GF-D8 (cell line): ENCODE data around the gene ELL2.
"Not testable (repeated sequence)": the region's sequence is repeated elsewhere in the genome, so short reads cannot be mapped to it uniquely, and the experiment has no call there.

ENCODE experiments used
- DNase-seq: peaks from one replicate; lab custom pipeline; 2025; lab: John Stamatoyannopoulos, UW

ELL2 gene

DNA sequence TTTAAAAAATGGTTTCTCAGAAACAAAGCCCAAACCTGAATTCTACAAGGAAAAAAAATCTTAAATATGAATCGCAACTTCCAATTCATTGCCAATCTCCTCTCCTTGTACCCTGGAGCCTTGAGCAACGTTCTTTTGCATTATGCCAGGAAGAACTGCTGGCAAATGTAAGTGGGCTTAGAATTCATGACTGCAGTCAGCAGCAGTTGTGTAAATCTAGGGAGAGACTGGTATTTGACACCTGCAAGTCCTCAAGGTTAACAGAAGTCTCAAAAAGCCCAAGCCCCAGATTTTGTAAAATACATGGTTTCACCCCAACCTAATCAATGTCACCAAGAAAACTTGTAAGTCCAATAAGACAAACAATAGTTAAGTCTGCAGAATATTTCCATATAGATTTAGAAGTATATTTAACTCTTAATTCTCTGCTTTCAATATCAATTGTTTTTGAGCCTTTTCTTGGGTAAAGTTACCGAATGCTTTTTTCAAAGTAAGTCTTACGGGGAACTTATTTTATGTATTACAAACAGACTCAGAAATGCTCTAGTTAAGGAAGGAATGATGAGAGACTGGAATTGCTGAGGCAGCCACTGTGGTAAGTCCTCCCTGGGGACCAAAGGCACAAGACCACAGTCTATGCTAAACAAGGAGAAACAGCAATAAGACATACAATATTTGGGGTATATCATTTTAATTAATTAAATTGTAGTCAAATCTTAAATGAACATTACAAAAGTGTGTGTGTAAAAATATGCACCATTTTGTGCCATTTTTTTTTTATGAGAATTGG lies 31.3 kb downstream of the ELL2 start:
- no peak for DNase-seq

DNA sequence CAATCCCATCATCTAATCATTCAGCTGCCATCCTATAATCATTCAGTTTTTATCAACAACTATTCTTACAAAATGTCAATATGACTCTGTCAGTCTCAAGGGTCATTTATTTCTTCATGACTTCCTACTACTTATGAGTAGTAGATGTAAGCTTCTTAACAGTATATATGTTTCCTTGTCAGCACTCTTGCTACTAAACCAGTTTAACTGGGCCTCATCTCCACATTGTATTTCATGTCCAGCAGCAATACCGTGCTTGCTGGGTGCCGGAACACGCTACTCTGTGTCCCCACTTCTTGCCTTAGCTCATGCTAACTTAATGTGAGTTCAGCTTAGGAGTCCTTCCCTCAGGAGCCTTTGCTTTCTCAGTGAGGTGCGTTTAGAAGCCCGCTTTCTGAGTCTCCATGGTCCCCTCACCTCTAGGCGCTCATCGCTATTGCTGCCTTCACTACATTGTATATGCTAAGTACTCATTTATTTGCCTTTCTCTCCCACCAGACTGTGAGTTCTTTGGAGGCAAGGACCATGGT lies 32.9 kb downstream of the ELL2 start:
- DNase-seq: no peak

DNA sequence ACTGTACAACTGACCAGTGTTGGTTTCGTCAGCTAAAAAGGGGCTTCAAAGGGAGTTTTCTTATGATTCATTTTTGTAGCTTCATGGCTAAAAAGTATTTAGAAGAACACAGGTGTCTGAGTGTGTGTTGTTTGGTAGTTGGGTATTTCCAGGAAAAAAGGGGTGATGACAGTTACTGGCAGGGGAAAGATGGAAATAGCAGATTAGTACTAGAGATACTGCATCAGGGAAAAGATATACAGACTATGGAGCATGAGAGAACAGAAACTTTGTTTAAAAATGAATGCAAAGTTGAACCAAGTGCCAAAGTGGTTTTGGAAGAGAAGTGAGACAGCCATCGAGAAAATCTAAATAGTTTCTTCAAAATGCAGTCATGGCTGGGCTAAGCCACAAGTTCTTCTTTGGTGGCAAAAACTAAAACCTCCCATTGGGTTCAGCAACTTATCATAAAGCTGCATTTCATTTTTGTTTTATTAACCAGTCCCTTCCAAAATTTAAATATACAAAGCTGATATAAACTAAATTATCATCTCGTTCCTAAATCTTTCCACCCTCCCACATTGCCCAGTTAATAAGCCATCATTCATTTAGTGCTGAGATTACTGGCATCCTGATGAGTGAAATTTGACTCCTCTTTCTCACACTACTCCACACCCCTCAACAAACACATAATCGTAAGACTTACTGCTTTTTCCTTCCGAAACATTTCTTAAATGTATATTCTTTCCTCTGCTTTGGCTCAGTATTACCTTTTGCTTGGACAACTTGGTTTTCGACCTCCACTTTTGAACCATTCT lies 33.5 kb downstream of the ELL2 start:
- DNase-seq: no peak

DNA sequence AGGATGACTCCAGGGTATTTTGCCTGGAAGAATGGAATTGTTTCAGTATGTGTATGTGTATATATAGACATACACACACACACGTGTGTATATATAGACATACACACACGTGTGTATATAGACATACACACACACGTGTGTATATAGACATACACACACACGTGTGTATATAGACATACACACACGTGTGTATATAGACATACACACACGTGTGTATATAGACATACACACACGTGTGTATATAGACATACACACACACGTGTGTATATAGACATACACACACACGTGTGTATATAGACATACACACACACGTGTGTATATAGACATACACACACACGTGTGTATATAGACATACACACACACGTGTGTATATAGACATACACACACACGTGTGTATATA lies 34.4 kb downstream of the ELL2 start:
- DNase-seq: not testable (repeated sequence)

DNA sequence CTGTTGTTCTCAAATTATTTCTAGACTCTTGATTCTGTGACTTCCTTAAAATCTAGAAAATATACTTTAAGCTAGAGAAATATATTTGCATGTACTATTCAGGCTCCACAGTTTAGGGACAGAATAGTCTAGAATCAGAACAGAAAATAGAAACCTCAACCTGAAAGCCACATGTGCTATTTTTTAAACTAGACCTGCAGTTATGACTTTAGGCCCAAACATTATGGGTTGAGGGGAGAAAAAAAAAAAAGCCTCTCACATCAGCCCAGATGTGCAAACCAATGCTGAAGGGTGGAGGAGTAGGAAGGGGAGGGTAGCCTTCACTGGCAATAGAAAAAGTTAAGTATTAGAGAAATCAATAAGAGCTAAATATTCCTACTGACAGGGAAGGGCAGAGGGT lies 35.7 kb downstream of the ELL2 start:
- no peak for DNase-seq

DNA sequence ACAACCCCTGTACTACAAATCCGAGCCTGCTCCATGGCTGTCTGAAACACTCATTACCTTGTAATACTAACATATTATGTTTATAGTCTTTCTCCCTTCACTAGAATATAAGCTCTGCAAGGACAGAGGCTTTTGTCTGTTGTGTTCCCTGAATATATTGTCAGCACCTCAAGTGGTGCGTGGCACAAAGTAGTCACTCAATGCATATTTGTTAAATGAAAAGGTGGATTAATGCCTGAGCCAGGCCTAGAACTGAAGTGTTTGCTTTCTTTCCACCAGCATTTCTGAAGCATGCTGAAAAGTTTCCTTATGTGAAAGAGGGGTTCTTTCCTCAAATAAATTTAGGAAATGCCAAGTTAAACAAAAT lies 36.3 kb downstream of the ELL2 start:
- no peak for DNase-seq

DNA sequence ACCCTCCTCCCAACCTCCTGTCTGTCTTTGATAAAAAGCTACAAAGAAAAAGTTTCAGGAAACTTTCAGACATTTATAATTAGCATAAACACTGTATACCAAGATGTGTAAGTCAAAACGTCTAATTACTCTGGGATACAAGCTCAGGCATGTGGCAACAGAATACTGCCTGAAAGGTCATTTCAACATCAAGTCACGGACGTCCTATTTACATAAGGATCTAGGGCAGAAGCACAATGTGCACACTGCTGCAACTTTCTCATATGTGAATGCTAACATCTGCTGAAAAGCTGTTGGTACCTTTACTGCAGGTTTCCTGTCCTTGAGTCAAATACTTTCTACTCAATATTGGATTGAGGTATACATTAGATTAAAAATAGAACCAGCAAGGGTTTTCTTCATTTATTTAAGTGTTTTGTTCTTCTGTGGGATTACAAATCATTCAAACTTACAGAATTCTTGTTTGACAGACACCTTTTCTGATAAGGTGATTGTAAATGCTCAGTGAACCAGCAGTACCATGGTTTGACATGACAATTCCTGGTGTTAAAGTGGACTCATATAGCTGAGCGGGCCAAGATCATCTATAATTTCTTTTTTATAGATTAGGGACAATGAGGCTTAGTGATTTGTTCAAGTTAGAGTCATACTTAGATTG lies 36.8 kb downstream of the ELL2 start:
- no peak for DNase-seq

DNA sequence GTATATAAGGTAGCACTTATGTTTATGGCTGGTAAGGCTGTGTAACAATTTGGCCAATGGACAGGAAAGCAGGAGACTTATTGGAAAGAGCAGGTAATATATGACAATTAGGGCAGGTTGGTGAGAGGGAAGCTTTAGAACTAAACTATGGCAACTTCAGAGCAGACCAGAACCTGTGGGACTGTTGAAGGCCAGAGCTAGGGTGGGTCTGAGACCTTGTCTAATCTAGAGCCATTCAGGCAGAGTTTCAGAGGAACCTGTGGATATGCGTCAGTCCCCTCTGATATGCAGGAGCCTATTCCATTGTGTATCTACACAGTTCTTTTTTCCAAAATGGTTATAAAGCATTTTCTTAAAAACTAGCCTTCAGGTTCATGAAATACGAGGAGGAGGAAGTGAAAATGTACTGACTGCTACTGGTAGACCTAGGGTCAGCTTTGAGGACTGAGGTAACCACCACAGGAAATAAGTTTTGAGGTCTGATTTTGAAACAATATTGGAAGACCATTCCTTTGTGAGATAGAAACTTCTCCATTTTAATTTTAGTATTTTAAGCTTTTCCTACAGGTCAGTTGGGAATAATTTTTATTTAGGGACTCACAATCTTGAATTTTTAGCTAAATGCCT lies 37.6 kb downstream of the ELL2 start:
- DNase-seq: no peak

DNA sequence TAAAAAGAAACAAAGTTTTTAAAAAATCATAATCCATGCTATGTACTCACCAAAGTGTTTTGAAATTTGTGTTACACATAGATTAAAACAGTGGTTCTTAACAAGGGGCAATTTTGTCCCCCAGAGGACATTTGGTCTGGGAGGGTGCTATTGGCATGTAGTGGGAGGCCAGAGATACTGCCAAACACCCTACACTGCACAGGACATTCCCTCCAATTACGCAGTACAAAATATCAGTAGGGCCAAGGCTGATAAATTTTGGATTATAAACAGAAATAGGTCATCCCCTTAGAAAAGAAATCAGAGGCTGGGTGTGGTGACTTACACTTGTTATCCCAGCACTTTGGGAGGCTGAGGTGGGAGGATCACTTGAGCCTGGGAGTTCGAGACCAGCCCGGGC lies 38.9 kb downstream of the ELL2 start:
- DNase-seq: no peak

DNA sequence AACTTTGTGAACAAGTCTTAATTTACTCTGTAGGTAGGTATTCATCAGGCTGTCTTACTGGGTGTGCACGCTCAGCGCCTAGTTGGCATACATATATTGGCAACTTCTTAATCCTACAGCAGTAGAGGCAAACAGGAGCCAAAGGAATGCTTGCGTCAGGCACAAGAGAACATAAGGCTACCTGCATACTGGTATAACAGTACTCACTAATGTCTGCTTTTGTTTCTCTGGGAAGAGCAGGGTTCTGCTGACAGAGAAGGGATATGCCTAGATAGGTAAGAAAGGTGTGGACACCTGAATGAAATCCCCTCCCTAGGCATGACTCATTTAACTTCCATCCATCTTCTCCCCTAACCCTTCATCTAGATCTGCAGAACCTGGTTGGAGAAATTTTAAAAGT lies 40.1 kb downstream of the ELL2 start:
- DNase-seq: no peak

DNA sequence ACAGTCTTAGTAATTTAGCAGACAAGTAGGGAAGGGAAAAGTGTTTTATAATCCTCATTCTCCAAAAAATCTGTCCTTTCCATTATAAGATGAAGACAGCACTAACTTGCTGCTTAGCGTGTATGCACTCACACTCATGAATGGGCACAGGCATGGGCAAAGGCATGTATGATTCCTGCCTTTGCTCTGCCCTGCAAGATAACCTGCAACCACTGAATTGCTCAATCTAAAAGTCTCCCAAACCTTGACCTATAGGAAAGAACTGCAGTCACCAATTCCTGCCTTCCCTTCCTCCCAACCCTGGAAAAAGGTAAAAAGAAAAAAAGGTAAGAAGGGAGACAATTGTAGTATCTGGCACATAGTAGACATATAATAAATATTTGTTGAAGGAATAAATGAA lies 40.8 kb downstream of the ELL2 start:
- DNase-seq: no peak

DNA sequence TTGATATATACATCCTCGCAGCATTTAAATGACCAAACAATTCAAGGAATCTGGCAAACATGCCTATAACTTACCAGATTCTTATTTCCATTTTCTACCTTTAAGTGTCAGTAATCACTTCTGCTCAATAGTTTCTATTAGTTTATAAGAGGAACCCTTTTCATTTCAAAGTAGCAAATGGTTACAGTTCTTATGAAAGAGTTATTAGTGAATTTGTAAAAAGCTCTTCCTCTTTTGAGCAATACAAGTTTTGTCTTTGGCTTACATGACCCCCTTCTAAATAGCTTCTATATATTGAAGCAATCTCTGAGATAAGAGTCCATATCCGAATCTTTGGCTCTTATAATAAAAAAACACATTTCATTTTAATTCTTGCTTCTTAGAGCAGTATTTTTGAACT lies 42.0 kb downstream of the ELL2 start:
- DNase-seq: no peak

DNA sequence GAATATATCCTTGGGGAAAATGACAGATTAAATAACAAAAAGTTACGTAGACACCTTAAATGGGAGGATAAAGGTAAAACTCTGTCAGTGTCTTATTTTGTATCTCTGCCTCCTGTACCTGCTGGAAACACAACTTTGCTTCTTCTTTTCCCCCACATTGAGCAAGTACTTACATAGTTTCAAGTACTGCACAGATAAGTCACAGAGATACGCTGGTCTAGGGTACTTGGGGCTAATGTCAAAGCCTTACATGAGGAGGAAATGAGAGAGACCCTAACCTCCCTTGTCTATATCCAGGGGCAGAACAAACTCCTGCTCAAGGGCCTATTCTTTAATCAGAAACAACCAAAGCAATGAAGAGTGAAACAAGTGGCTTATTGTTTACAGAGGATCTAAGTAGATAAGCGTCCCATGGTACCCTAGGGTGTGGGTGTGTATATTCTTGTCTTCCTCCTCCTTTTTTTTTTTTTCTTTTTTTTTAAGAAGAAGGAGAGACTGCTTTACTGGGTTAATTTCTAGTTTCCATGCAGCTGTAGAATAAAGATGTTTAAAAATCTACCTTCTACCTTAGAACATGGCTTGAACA lies 43.1 kb downstream of the ELL2 start:
- no peak for DNase-seq

DNA sequence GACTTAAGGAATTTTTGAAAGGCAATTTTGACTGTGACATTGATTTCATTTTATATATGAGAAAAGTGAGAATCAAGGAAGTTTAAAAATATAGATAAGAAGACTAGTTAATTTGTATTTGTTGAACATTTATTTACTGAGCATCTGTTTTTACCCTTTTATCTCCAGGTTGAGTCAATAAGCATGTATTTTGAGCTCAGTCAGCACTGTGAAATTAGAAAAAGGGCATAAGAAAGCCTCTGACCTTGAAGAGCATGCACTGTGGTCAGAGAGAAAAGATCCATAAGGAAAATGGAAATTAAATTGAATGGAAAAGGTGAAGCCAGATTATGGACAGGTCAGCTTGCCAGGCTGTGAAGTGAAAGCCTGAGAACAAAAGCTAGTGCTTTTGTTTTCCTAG lies 44.4 kb downstream of the ELL2 start:
- DNase-seq: no peak

DNA sequence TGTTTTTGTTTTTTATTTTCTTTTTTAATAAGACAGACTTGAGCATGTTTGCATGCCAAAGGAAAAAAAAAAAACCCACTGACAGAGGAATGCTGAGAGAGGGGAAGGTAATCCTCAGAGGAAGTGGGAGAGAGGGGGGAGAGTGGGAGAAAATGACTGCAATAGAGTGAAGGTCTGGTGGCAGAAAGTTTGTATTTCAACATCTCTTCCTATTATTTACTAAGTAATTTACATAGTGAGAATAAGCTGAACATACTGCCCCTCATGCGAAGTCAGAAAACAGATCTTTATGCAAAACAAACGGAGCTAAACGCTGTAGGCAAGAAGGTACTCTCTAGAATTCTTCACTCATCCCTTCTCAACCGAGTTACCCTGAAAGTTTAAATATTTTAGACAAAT lies 45.0 kb downstream of the ELL2 start:
- DNase-seq: no peak

DNA sequence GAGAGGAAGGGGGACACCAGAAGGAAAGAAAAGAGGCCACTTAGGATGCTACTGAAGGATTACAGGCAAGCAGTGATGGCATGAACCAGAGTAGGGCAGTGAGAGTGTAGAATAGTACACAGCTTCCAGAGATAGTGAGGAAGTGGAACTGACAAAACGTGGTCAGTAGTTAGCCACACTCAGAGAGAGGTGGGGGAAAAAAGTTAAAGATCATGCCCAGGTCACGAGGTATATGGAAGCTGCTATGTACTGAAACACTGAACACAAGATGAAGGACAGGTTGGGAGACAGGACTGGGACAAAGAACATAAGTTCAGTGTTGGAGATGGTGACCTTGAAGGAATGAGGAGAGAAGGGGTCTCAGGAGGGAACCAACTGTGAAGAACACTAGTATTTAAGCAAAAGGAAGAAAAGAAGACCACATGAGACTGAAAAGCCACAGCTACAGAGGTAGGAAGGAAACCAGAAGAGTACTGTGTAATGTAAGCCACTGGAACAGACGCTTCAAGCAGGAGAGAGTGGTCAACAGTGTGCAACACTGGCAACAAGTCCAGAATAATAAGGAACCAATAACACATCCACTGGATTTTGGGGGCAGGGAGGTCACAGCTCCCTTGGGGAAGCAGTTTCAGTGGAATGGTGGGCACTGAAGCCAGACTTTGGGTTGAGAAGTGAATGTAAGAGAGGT lies 45.5 kb downstream of the ELL2 start:
- no peak for DNase-seq

DNA sequence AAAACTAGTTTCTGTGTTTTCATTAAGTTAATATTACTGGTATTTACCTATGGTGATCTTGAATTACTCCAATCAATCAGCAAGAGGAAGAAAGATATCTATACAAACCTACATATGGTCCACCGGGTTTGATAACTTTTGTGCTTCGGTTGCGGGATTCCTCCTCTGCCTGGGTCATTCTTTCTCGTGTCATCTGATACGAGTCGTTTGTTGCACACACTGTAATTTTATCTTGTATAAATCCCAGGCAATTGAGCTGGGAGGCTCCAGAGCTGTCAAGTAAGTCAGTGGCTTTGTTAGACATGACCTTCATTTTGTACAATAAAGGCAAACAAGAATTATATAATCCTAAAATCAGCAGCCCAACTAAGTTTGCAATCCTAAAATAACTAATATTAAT lies 48.0 kb downstream of the ELL2 start:
- DNase-seq: no peak

DNA sequence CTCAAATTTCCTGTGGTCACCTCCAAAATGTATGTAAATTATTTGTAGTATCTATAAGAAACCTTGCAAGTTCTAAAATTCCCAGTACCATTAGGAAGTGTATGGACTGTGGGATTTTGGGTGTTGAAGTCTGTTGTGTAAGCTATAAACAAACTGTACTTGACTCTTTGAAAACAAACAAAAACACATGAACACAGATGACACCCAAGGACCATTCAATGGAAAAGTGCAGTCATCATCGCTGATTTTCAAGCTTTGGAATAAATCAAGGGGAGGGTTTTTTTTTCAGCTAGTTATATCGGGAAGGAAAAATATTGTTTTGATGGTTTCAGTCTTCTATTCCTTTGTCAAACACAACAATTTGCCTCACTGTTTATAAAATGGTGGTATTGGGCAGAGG lies 49.6 kb downstream of the ELL2 start:
- DNase-seq: no peak

DNA sequence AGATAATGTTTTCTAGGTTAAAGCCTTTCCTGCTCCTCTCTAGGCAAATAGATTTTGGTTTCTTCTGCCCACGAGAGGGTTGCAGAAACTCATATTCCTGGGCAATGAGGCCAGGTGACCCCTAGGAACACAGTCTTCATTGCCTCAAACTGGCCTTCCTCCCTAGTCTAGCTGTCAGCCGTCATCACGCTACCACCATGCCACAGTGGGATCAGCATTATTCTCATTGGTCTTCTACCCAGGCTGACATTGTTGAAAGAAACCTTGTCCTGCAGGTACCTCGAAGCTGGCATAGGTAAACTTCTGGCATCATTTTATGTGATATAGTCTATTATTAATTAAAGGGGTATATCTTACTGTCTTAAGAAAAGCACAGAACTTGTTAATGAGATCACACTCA lies 51.1 kb downstream of the ELL2 start:
- no peak for DNase-seq

DNA sequence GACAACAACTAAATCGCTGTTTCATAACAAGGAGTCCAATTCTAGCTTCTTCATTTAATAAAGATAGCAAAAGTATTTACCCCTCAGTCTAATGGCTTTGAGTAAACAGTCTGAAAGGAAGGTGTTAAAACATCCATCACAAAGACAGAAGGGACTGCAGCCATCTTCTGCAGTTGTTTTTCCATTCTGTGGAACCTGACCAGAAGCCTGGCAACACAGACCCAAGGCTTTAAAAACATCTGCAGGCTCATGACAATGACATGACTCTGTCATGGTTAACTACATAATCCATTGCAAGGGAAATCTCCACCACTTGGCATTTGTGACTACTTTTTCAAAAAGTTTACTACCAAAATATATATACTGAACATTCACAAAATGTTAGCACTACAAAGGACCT lies 51.9 kb downstream of the ELL2 start:
- DNase-seq: no peak

DNA sequence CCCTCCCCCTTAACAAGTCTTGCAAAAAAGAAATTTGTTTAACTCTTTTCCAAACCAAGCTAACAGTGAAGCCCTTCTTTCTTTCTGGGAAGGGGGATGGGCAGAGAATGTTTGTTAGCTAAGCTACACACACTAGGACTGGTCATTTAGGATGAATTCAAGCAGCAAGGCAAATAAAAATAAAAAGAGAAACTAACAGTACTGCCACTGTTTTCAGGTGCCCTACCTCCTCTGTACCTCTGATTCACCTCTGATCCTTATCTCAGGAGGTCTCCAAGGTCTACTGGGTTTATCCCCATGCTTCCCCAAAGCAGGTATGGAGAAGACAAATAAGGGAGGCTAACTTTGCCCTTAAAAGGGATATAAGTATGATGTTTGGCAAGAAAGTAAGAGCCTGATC lies 52.9 kb downstream of the ELL2 start:
- DNase-seq: no peak
